ENCODE results near the gene FASTKD1.
A peak's percentile ranks its signal among the peaks of the same experiment; 100 is the strongest.

FASTKD1 gene

DNA sequence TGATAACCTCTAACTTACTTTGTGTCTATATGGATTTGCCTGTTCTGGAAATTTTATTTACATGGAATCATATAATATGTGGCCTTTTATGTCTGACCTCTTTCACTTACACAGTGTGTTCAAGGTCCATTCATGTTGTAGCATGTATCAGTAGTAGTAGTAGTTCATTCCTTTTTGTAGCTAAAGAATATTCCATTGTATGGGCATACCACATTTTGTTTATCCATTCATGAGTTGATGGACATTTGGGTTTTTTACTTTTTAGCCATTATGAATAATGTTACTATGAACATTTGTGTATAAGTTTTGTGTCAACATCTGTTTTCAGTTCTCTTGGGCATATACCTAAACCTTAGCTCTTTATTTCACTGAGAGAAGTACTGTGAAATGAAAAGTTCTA, 82.8 kb downstream of the FASTKD1 start:
- DNase-seq (ENCODE audit: low read depth): no peak
- TF ChIP-seq MYC (IDR thresholded peaks at IDR 0.05; ENCODE audit: low read depth, low read length): no peak
- TF ChIP-seq, protein P1, sequence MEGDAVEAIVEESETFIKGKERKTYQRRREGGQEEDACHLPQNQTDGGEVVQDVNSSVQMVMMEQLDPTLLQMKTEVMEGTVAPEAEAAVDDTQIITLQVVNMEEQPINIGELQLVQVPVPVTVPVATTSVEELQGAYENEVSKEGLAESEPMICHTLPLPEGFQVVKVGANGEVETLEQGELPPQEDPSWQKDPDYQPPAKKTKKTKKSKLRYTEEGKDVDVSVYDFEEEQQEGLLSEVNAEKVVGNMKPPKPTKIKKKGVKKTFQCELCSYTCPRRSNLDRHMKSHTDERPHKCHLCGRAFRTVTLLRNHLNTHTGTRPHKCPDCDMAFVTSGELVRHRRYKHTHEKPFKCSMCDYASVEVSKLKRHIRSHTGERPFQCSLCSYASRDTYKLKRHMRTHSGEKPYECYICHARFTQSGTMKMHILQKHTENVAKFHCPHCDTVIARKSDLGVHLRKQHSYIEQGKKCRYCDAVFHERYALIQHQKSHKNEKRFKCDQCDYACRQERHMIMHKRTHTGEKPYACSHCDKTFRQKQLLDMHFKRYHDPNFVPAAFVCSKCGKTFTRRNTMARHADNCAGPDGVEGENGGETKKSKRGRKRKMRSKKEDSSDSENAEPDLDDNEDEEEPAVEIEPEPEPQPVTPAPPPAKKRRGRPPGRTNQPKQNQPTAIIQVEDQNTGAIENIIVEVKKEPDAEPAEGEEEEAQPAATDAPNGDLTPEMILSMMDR (IDR thresholded peaks at IDR 0.05; ENCODE audit: low read depth, low read length): no peak

DNA sequence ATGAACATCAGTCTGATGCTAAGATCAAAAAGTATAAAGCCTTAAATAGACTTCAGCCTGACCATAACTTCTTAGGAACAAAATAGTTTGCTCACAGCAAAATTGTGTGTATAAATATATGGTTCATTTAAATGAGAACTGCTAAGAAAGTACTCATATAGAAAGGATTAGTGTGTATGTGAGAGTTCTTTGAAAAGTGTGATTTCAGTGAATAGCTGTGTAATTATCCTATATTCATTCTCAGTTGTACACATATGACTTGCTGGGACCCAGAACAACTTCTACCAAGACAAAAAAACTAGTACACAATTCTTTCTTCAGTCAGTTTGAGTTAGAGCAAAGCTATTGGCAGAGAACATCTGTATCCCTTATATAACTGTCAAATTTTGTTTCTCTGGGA, 87.2 kb downstream of the FASTKD1 start:
- TF ChIP-seq MYC (IDR thresholded peaks at IDR 0.05; ENCODE audit: low read depth, low read length) (no peak), POLR2A (IDR thresholded peaks at IDR 0.05; ENCODE audit: extremely low read depth, insufficient read length) (no peak)
- TF ChIP-seq, protein P2, sequence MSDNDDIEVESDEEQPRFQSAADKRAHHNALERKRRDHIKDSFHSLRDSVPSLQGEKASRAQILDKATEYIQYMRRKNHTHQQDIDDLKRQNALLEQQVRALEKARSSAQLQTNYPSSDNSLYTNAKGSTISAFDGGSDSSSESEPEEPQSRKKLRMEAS (IDR thresholded peaks at IDR 0.05; ENCODE audit: low read depth, low read length): no peak
- TF ChIP-seq, protein P1 (IDR thresholded peaks at IDR 0.05; ENCODE audit: low read depth, low read length): no peak
- DNase-seq (ENCODE audit: low read depth): no peak
- H3K4me3 ChIP-seq (ENCODE audit: low read depth, low read length): no peak overlapping the region

More for the DNA sequence above, 82.8 kb downstream of the FASTKD1 start:
- no peak overlapping the region for H3K4me3 ChIP-seq (ENCODE audit: low read depth, low read length)

DNA sequence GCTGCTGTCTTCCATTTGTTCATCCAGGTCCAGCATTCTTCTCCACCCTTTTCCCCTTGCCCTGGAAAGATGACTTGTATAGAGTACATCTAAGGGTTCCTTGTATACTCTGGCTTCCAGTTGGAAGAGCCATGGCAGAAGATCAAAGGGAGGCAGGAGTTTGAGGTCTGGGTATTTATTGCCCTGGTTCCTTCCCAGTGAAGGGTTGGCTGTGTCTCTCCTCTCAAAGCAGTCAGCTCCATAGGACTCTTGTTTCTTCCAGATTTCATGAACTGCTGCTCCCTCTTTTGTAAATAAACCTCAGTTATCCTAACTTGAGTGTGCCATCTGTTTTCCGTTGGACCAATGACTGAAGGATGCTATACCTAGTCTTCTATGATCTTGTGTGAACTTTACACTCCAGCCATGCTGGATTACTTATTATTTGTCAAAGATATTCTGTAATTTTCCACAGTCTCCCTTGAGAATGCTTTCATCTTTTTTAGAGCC, 88.0 kb downstream of the FASTKD1 start:
- TF ChIP-seq MYC (IDR thresholded peaks at IDR 0.05; ENCODE audit: low read depth, low read length) (no peak), POLR2A (IDR thresholded peaks at IDR 0.05; ENCODE audit: extremely low read depth, insufficient read length) (no peak)
- H3K4me3 ChIP-seq (ENCODE audit: low read depth, low read length): no peak overlapping the region
- DNase-seq (ENCODE audit: low read depth): no peak

DNA sequence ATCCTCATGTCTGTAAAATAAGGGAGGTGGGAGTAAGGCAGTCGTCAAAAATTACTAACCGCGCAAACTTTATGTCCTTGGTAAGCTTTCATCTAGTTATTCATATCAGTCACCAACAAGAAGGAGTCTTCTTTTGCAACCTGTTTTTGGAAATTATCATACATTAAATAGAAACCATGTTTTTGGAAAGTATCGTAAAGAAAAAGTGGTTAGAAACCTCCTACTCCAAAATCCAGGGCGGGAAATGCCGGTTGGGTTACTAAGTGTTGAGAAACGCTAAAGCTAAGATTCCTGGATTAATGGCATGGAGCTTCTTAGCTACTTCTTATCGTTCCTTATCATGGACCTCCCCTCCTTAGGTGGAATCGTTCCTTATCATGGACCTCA, 93.6 kb downstream of the FASTKD1 start:
- peak overlapping the region; percentile 75 for H3K4me3 ChIP-seq (ENCODE audit: low read depth, low read length)
- no peak for DNase-seq (ENCODE audit: low read depth)
- no peak for TF ChIP-seq POLR2A (IDR thresholded peaks at IDR 0.05; ENCODE audit: extremely low read depth, insufficient read length)
- no peak for TF ChIP-seq MYC (IDR thresholded peaks at IDR 0.05; ENCODE audit: low read depth, low read length)
- TF ChIP-seq, protein P2 (IDR thresholded peaks at IDR 0.05; ENCODE audit: low read depth, low read length): no peak

Data from NB4 (cell line).